ENCODE results near the gene ONECUT3.
"Not testable (repeated sequence)": the region's sequence is repeated elsewhere in the genome, so short reads cannot be mapped to it uniquely, and the experiment has no call there.

Gene ONECUT3

DNA sequence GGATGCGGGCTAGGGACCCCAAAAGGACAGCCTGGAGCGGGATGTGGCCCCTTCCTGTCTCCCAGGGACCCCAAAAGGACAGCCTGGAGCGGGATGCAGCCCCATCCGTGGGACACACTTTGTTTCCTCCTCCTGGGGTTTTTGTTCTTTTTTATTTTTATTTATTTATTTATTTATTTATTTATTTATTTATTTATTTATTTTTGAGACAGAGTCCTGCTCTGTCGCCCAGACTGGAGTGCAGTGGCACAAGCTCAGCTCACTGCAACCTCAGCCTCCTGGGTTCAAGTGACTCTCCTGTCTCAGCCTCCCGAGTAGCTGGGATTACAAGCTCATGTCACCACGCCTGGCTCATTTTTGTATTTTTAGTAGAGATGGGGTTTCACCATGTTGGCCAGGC is 44.0 kb downstream of the ONECUT3 start:
- not testable (repeated sequence) for H3K4me3 Mint-ChIP-seq

GRCh38 chr19:1799695-1800342 is 46.5 kb downstream of the ONECUT3 start:
- no peaks in the 10 kb centered on the region for H3K4me1 Mint-ChIP-seq (ENCODE audit: low read depth)

More for the DNA sequence above, 44.0 kb downstream of the ONECUT3 start:
- not testable (repeated sequence) for H3K36me3 Mint-ChIP-seq (ENCODE audit: low read depth); DNase-seq (ENCODE audit: low spot score); H3K27me3 Mint-ChIP-seq (ENCODE audit: low read depth); H3K4me1 Mint-ChIP-seq (ENCODE audit: low read depth); H3K27ac Mint-ChIP-seq; H3K9me3 Mint-ChIP-seq

GRCh38 chr19:1804858-1805257 is 51.6 kb downstream of the ONECUT3 start:
- no peaks in the 10 kb centered on the region for H3K27me3 Mint-ChIP-seq (ENCODE audit: low read depth)

More at GRCh38 chr19:1799695-1800342, 46.5 kb downstream of the ONECUT3 start:
- no peaks in the 10 kb centered on the region for H3K9me3 Mint-ChIP-seq
- H3K4me3 Mint-ChIP-seq, result no peak overlapping the region
- DNase-seq (ENCODE audit: low spot score), result no peak
- H3K36me3 Mint-ChIP-seq (ENCODE audit: low read depth), result peaks cover 15% of the 10 kb centered on the region
- no peaks in the 10 kb centered on the region for H3K27me3 Mint-ChIP-seq (ENCODE audit: low read depth)
- H3K27ac Mint-ChIP-seq, result no peak overlapping the region

GRCh38 chr19:1805401-1806183 is 52.3 kb downstream of the ONECUT3 start:
- H3K9me3 Mint-ChIP-seq, result no peaks in the 10 kb centered on the region
- no peak overlapping the region for H3K4me3 Mint-ChIP-seq
- H3K27me3 Mint-ChIP-seq (ENCODE audit: low read depth), result no peaks in the 10 kb centered on the region
- no peak for DNase-seq (ENCODE audit: low spot score)
- no peak overlapping the region for H3K27ac Mint-ChIP-seq
- H3K4me1 Mint-ChIP-seq (ENCODE audit: low read depth), result no peaks in the 10 kb centered on the region
- peaks cover 8% of the 10 kb centered on the region for H3K36me3 Mint-ChIP-seq (ENCODE audit: low read depth)

More at GRCh38 chr19:1804858-1805257, 51.6 kb downstream of the ONECUT3 start:
- no peaks in the 10 kb centered on the region for H3K4me1 Mint-ChIP-seq (ENCODE audit: low read depth)
- H3K9me3 Mint-ChIP-seq, result no peaks in the 10 kb centered on the region
- no peak overlapping the region for H3K27ac Mint-ChIP-seq
- DNase-seq (ENCODE audit: low spot score), result no peak
- H3K36me3 Mint-ChIP-seq (ENCODE audit: low read depth), result peaks cover 12% of the 10 kb centered on the region
- H3K4me3 Mint-ChIP-seq, result no peak overlapping the region

DNA sequence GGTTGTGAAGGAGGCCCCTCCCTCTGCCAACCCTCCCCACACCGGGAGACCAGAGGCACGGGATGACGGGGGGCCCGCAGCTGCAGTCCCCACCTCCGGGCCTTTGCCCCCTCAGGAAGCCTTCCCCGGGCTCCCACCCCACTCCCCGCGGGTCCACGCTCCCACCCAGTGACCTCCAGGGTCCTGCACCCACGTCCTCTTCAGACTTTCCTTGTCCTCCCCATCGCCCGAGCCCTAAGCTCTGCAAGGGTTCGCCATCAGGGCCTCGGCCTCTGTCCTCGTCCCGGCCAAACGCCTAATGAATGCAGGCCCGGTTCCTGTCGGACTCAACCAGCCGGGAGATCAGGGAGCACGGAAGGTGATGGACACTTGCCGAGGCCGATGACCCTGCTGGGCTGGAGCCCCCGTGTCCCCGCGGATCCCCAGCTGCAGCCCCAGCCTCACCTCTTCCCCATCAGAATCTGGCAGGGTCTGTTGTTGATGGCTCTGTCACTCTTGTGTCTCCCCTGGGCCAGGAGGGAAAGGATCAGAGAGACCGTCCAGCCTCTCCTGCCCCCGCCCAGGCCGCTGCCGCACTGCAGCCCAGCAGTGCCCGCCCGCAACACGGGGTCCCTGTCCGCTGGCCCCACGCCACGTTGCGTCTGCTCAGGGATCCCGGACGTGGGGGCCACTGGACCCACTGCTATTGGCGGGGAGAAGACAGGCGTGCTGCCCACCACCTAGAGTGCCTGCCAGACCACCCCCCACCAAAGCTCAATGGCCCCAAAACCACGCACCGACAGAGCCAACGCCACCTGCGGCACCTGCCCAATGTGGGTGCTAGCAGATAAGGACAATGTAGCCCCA is 53.1 kb downstream of the ONECUT3 start:
- no peak for DNase-seq (ENCODE audit: low spot score)
- H3K27ac Mint-ChIP-seq, result no peak overlapping the region

GRCh38 chr19:1807030-1807694 is 53.9 kb downstream of the ONECUT3 start:
- Mint-ChIP-seq H3K4me1 (ENCODE audit: low read depth) (peaks cover 6% of the 10 kb centered on the region), H3K9me3 (no peaks in the 10 kb centered on the region), H3K36me3 (ENCODE audit: low read depth) (peaks cover 7% of the 10 kb centered on the region), H3K27ac (no peak overlapping the region), H3K27me3 (ENCODE audit: low read depth) (no peaks in the 10 kb centered on the region), H3K4me3 (no peak overlapping the region)
- no peak for DNase-seq (ENCODE audit: low spot score)

More for the DNA sequence above, 53.1 kb downstream of the ONECUT3 start:
- Mint-ChIP-seq H3K4me3 (no peak overlapping the region), H3K27me3 (ENCODE audit: low read depth) (no peaks in the 10 kb centered on the region), H3K9me3 (no peaks in the 10 kb centered on the region), H3K4me1 (ENCODE audit: low read depth) (peaks cover 4% of the 10 kb centered on the region), H3K36me3 (ENCODE audit: low read depth) (peaks cover 8% of the 10 kb centered on the region)

DNA sequence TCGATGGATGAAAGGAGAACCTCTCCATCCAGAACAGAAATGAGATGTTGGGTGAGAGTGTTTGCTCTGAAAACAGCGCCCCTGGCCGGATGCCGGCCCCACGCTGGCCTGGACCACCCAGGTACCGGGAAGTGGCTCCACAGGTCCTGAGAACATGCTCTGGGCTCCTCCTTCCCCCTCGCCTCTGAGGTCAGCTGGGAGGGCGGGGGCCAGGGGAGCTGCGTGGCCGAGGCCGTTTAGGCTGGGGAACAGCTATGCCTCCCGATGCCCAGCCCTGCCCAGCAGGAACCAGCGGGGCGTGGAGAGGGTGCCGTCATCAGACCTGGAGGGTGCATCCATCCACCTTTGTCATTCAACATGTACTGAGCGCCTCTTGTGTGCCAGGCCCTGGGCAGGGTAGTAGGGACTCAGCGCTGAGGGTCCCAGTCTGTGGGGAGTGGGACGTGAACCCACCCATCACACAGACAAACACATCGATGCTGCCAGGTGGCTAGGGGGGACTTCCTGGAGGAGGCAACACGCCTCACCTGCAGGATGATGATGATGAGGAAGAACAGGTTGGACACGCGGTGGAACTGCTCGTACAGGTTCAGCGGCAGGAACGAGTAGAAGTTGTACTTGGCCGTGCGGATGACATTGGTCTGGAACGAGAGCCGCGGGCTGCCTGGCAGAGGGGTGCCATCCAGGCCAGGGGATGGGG is 54.5 kb downstream of the ONECUT3 start:
- Mint-ChIP-seq H3K27me3 (ENCODE audit: low read depth) (no peaks in the 10 kb centered on the region), H3K9me3 (no peaks in the 10 kb centered on the region), H3K27ac (no peak overlapping the region), H3K36me3 (ENCODE audit: low read depth) (peaks cover 7% of the 10 kb centered on the region), H3K4me3 (no peak overlapping the region), H3K4me1 (ENCODE audit: low read depth) (peaks cover 10% of the 10 kb centered on the region)
- DNase-seq (ENCODE audit: low spot score), result no peak

DNA sequence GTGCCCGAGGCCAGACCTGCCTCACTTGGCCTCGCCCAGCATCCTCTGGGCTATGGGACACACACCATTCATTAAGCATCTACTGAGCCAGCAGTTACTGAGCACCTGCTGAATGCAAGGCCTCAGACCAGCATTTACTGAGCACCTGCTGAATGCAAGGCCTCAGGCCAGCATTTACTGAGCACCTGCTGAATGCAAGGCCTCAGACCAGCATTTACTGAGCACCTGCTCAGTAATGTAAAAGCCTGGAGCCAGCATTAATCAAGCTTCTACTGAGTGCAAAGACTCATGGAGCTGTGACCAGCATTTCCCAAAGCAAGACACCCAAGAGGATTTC is 55.1 kb downstream of the ONECUT3 start:
- H3K27ac Mint-ChIP-seq, result no peak overlapping the region
- peaks cover 14% of the 10 kb centered on the region for H3K4me1 Mint-ChIP-seq (ENCODE audit: low read depth)
- peaks cover 7% of the 10 kb centered on the region for H3K36me3 Mint-ChIP-seq (ENCODE audit: low read depth)
- no peaks in the 10 kb centered on the region for H3K27me3 Mint-ChIP-seq (ENCODE audit: low read depth)
- DNase-seq (ENCODE audit: low spot score), result no peak
- no peaks in the 10 kb centered on the region for H3K9me3 Mint-ChIP-seq
- H3K4me3 Mint-ChIP-seq, result no peak overlapping the region

GRCh38 chr19:1809678-1810077 is 56.4 kb downstream of the ONECUT3 start:
- Mint-ChIP-seq H3K4me3 (no peak overlapping the region), H3K36me3 (ENCODE audit: low read depth) (peaks cover 6% of the 10 kb centered on the region), H3K27ac (no peak overlapping the region), H3K27me3 (ENCODE audit: low read depth) (no peaks in the 10 kb centered on the region), H3K4me1 (ENCODE audit: low read depth) (peaks cover 14% of the 10 kb centered on the region), H3K9me3 (no peaks in the 10 kb centered on the region)
- DNase-seq (ENCODE audit: low spot score), result no peak

- no peak for DNase-seq (ENCODE audit: low spot score)
- Mint-ChIP-seq H3K4me1 (ENCODE audit: low read depth) (peaks cover 14% of the 10 kb centered on the region), H3K36me3 (ENCODE audit: low read depth) (peaks cover 10% of the 10 kb centered on the region), H3K9me3 (no peaks in the 10 kb centered on the region), H3K27ac (peak overlapping the region; percentile 41), H3K27me3 (ENCODE audit: low read depth) (no peaks in the 10 kb centered on the region), H3K4me3 (peak overlapping the region; percentile 43)
Observed at GRCh38 chr19:1810439-1811160, 57.3 kb downstream of the ONECUT3 start.

GRCh38 chr19:1811472-1811894 is 58.2 kb downstream of the ONECUT3 start:
- Mint-ChIP-seq H3K4me1 (ENCODE audit: low read depth) (peaks cover 14% of the 10 kb centered on the region), H3K27ac (peak overlapping the region; percentile 87), H3K4me3 (peak overlapping the region; percentile 88), H3K9me3 (no peaks in the 10 kb centered on the region), H3K27me3 (ENCODE audit: low read depth) (no peaks in the 10 kb centered on the region), H3K36me3 (ENCODE audit: low read depth) (peaks cover 10% of the 10 kb centered on the region)
- peak; percentile 36 for DNase-seq (ENCODE audit: low spot score)

DNA sequence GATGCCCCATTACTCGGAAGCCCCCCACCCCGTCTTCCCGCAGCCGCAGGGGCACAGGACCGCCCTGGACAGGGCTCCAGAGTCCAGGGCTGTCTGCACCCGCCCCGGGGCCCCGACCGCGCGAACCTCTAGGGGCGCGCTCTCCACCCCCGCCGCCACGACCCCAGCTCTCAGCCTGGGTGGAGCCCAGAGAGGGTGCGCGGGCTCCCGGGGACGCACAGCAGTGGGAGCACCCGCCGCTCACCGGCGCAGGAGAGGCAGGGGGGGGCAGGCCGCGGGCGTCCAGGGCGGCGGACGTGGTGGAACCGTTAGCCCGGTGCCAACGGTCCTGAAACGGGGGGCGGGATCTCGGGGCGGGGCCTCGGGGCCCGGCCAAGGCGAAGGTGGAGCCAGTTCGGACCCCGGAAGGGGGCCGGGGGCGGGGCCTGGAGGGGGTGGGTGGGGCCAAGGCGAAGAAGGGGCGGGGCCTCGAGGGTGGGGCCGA is 58.7 kb downstream of the ONECUT3 start, which contains the start of gene ATP8B3:
ATP8B3 (minus strand) TSS at position 335 of the 484 bp plus-strand sequence. CDS start 540 bp downstream, outside the sequence.
- peaks cover 10% of the 10 kb centered on the region for H3K36me3 Mint-ChIP-seq (ENCODE audit: low read depth)
- no peaks in the 10 kb centered on the region for H3K27me3 Mint-ChIP-seq (ENCODE audit: low read depth)
- peak within 1 kb of the TSS; percentile 100 for H3K27ac Mint-ChIP-seq
- peak within 1 kb of the TSS; percentile 99 for H3K4me3 Mint-ChIP-seq
- peaks cover 14% of the 10 kb centered on the region for H3K4me1 Mint-ChIP-seq (ENCODE audit: low read depth)
- no peak for DNase-seq (ENCODE audit: low spot score)
- H3K9me3 Mint-ChIP-seq, result no peaks in the 10 kb centered on the region

Data from T-helper 2 cell treated with Interferon-gamma antibody and Interleukin-4, amounts not matched to agents 5 μg/mL and 100 μg/mL, for 36 hours (primary cell).